Measurements from ENCODE around the gene TIPRL.
"Not testable (repeated sequence)": the region's sequence is repeated elsewhere in the genome, so short reads cannot be mapped to it uniquely, and the experiment has no call there.

TIPRL gene

GRCh38 chr1:168178638-168179437 lies at the start of gene TIPRL:
TIPRL (plus strand) TSS chr1:168178962; CDS start chr1:168179078, 116 bp downstream.
- peak; percentile 83 to 88 (median 85) for DNase-seq (ENCODE audit: low read depth in 2 of 3, low spot score in 2 of 3)

GRCh38 chr1:168129933-168130332 lies 48.8 kb upstream of the TIPRL start:
- no peak for DNase-seq (ENCODE audit: low read depth in 2 of 3, low spot score in 2 of 3)

GRCh38 chr1:168134132-168134531 lies 44.6 kb upstream of the TIPRL start:
- no peak for DNase-seq (ENCODE audit: low read depth in 2 of 3, low spot score in 2 of 3)

- DNase-seq (ENCODE audit: low read depth in 2 of 3, low spot score in 2 of 3) = no peak
Observed at GRCh38 chr1:168134642-168135041, 44.1 kb upstream of the TIPRL start.

- no peak for DNase-seq (ENCODE audit: low read depth in 2 of 3, low spot score in 2 of 3)
Observed at GRCh38 chr1:168135116-168135920, 43.4 kb upstream of the TIPRL start.

- no peak for DNase-seq (ENCODE audit: low read depth in 2 of 3, low spot score in 2 of 3)
Observed at GRCh38 chr1:168135921-168136708, 42.6 kb upstream of the TIPRL start.

GRCh38 chr1:168136709-168137514 lies 41.9 kb upstream of the TIPRL start, which contains the start of gene GPR161:
GPR161 (minus strand) TSS chr1:168136930; CDS start chr1:168104850, 32,080 bp downstream.
- no peak for DNase-seq (ENCODE audit: low read depth in 2 of 3, low spot score in 2 of 3)

GRCh38 chr1:168137515-168137821 lies 41.3 kb upstream of the TIPRL start:
- DNase-seq (ENCODE audit: low read depth in 2 of 3, low spot score in 2 of 3) = no peak

GRCh38 chr1:168138134-168138533 lies 40.6 kb upstream of the TIPRL start:
- no peak for DNase-seq (ENCODE audit: low read depth in 2 of 3, low spot score in 2 of 3)

- no peak for DNase-seq (ENCODE audit: low read depth in 2 of 3, low spot score in 2 of 3)
Observed at GRCh38 chr1:168139070-168139469, 39.7 kb upstream of the TIPRL start.

GRCh38 chr1:168141871-168142385 lies 36.8 kb upstream of the TIPRL start:
- DNase-seq (ENCODE audit: low read depth in 2 of 3, low spot score in 2 of 3) = no peak

GRCh38 chr1:168145184-168146159 lies 33.3 kb upstream of the TIPRL start:
- peak; percentile 63 to 92 (median 83) for DNase-seq (ENCODE audit: low read depth in 2 of 3, low spot score in 2 of 3)

- no peak for DNase-seq (ENCODE audit: low read depth in 2 of 3, low spot score in 2 of 3)
Observed at GRCh38 chr1:168146160-168146539, 32.6 kb upstream of the TIPRL start.

- no peak for DNase-seq (ENCODE audit: low read depth in 2 of 3, low spot score in 2 of 3)
Observed at GRCh38 chr1:168146626-168147025, 32.1 kb upstream of the TIPRL start.

- no peak for DNase-seq (ENCODE audit: low read depth in 2 of 3, low spot score in 2 of 3)
Observed at GRCh38 chr1:168148916-168149315, 29.8 kb upstream of the TIPRL start.

GRCh38 chr1:168150283-168150682 lies 28.5 kb upstream of the TIPRL start:
- DNase-seq (ENCODE audit: low read depth in 2 of 3, low spot score in 2 of 3) = no peak

GRCh38 chr1:168151935-168152334 lies 26.8 kb upstream of the TIPRL start:
- DNase-seq (ENCODE audit: low read depth in 2 of 3, low spot score in 2 of 3) = no peak

GRCh38 chr1:168154707-168155106 lies 24.1 kb upstream of the TIPRL start:
- not testable (repeated sequence) for DNase-seq (ENCODE audit: low read depth in 2 of 3, low spot score in 2 of 3)

GRCh38 chr1:168155910-168156309 lies 22.9 kb upstream of the TIPRL start:
- DNase-seq (ENCODE audit: low read depth in 2 of 3, low spot score in 2 of 3) = no peak

All from activated CD8-positive, alpha-beta memory T cell treated with anti-CD3 and anti-CD28 coated beads for 48 hours (primary cell).